Measurements from ENCODE around the gene PCDHA1. TPM values are rescaled to one million over a fixed set of nuclear protein-coding genes. Genes with fewer than 3 reads are reported as not detected.
A peak's percentile ranks its signal among the peaks of the same experiment; 100 is the strongest.

The PCDHA1 gene
- total and polyA plus RNA-seq, 9 of the 15 experiments (the other 6 are each of a cell fraction or from before 2014, with no cell fraction given), result not detected

DNA sequence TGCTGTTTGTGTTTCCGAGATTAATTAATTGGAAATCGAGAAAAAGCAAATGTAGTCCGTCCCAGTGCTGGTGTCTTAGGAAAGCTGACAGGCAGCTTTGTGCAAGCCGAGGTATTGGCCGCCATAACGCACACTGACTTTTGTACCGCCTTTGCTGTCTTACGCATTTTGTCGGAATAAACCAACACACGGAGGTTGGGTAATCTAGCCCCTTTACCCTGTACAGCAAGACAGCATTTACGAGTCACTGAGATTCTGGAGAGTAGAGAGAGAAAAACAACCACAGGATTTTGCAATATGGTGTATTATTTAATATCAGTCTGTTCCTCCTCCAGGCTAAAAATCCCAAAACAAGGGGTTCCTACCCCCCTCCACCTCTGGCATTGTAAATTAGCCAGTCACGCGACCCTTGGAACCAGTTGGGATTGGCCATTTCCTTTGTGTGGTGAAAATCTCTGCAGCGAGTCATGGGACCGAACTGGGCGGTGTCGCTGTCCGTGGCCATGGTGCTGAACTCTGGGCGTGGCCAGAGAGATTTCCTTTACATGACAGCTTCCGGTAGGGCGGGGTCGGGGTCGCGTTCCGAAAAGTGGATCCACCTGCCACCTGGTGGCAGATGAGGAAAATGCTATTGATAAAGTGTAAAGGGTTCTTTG, 255.0 kb downstream of the PCDHA1 start (continued):
- TF ChIP-seq, protein P1, sequence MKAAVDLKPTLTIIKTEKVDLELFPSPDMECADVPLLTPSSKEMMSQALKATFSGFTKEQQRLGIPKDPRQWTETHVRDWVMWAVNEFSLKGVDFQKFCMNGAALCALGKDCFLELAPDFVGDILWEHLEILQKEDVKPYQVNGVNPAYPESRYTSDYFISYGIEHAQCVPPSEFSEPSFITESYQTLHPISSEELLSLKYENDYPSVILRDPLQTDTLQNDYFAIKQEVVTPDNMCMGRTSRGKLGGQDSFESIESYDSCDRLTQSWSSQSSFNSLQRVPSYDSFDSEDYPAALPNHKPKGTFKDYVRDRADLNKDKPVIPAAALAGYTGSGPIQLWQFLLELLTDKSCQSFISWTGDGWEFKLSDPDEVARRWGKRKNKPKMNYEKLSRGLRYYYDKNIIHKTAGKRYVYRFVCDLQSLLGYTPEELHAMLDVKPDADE (conservative IDR thresholded peaks at IDR 0.05; ENCODE audit: control insufficient read depth, low read depth, low read length), result no peak
- TF ChIP-seq, protein P2, sequence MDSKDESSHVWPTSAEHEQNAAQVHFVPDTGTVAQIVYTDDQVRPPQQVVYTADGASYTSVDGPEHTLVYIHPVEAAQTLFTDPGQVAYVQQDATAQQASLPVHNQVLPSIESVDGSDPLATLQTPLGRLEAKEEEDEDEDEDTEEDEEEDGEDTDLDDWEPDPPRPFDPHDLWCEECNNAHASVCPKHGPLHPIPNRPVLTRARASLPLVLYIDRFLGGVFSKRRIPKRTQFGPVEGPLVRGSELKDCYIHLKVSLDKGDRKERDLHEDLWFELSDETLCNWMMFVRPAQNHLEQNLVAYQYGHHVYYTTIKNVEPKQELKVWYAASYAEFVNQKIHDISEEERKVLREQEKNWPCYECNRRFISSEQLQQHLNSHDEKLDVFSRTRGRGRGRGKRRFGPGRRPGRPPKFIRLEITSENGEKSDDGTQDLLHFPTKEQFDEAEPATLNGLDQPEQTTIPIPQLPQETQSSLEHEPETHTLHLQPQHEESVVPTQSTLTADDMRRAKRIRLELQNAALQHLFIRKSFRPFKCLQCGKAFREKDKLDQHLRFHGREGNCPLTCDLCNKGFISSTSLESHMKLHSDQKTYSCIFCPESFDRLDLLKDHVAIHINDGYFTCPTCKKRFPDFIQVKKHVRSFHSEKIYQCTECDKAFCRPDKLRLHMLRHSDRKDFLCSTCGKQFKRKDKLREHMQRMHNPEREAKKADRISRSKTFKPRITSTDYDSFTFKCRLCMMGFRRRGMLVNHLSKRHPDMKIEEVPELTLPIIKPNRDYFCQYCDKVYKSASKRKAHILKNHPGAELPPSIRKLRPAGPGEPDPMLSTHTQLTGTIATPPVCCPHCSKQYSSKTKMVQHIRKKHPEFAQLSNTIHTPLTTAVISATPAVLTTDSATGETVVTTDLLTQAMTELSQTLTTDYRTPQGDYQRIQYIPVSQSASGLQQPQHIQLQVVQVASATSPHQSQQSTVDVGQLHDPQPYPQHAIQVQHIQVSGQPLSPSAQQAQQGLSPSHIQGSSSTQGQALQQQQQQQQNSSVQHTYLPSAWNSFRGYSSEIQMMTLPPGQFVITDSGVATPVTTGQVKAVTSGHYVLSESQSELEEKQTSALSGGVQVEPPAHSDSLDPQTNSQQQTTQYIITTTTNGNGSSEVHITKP (IDR thresholded peaks at IDR 0.05; ENCODE audit: partially characterized antibody), result peak; percentile 11
- TF ChIP-seq IRF2 (CRISPR knock-in tag; IDR thresholded peaks at IDR 0.05) (no peak), KAT2B (IDR thresholded peaks at IDR 0.05; ENCODE audit: low read depth, low read length) (no peak), RFX5 (IDR thresholded peaks at IDR 0.05; ENCODE audit: low read depth, low read length) (no peak), EZH2 (IDR thresholded peaks at IDR 0.05; ENCODE audit: borderline replicate concordance, low read depth, low read length) (no peak), PURB (CRISPR knock-in tag; IDR thresholded peaks at IDR 0.05; ENCODE audit: low read depth) (no peak), CBX8 (IDR thresholded peaks at IDR 0.05; ENCODE audit: borderline replicate concordance, extremely low read depth, low read depth, low read length, poor library complexity, severe bottlenecking) (no peak)
- TF ChIP-seq, protein P3, sequence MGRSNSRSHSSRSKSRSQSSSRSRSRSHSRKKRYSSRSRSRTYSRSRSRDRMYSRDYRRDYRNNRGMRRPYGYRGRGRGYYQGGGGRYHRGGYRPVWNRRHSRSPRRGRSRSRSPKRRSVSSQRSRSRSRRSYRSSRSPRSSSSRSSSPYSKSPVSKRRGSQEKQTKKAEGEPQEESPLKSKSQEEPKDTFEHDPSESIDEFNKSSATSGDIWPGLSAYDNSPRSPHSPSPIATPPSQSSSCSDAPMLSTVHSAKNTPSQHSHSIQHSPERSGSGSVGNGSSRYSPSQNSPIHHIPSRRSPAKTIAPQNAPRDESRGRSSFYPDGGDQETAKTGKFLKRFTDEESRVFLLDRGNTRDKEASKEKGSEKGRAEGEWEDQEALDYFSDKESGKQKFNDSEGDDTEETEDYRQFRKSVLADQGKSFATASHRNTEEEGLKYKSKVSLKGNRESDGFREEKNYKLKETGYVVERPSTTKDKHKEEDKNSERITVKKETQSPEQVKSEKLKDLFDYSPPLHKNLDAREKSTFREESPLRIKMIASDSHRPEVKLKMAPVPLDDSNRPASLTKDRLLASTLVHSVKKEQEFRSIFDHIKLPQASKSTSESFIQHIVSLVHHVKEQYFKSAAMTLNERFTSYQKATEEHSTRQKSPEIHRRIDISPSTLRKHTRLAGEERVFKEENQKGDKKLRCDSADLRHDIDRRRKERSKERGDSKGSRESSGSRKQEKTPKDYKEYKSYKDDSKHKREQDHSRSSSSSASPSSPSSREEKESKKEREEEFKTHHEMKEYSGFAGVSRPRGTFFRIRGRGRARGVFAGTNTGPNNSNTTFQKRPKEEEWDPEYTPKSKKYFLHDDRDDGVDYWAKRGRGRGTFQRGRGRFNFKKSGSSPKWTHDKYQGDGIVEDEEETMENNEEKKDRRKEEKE (IDR thresholded peaks at IDR 0.05; ENCODE audit: borderline replicate concordance in 1 of 2, control insufficient read depth in 1 of 2, low read depth in 2 of 2, low read length in 1 of 2), result no peak
- TF ChIP-seq, protein P4, sequence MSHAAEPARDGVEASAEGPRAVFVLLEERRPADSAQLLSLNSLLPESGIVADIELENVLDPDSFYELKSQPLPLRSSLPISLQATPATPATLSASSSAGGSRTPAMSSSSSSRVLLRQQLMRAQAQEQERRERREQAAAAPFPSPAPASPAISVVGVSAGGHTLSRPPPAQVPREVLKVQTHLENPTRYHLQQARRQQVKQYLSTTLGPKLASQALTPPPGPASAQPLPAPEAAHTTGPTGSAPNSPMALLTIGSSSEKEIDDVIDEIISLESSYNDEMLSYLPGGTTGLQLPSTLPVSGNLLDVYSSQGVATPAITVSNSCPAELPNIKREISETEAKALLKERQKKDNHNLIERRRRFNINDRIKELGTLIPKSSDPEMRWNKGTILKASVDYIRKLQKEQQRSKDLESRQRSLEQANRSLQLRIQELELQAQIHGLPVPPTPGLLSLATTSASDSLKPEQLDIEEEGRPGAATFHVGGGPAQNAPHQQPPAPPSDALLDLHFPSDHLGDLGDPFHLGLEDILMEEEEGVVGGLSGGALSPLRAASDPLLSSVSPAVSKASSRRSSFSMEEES (CRISPR knock-in tag; IDR thresholded peaks at IDR 0.05), result no peak
- TF ChIP-seq, protein P5, sequence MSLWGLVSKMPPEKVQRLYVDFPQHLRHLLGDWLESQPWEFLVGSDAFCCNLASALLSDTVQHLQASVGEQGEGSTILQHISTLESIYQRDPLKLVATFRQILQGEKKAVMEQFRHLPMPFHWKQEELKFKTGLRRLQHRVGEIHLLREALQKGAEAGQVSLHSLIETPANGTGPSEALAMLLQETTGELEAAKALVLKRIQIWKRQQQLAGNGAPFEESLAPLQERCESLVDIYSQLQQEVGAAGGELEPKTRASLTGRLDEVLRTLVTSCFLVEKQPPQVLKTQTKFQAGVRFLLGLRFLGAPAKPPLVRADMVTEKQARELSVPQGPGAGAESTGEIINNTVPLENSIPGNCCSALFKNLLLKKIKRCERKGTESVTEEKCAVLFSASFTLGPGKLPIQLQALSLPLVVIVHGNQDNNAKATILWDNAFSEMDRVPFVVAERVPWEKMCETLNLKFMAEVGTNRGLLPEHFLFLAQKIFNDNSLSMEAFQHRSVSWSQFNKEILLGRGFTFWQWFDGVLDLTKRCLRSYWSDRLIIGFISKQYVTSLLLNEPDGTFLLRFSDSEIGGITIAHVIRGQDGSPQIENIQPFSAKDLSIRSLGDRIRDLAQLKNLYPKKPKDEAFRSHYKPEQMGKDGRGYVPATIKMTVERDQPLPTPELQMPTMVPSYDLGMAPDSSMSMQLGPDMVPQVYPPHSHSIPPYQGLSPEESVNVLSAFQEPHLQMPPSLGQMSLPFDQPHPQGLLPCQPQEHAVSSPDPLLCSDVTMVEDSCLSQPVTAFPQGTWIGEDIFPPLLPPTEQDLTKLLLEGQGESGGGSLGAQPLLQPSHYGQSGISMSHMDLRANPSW (CRISPR knock-in tag; IDR thresholded peaks at IDR 0.05), result no peak

All from K562 (cell line).